ENCODE data around the gene LUM.

Gene LUM

GRCh38 chr12:91111366-91112325 is at the start of gene LUM:
LUM (minus strand) TSS chr12:91111494; CDS start chr12:91108979, 2,515 bp downstream.
- no peak for ATAC-seq
- Mint-ChIP-seq H3K4me3 (no peak within 1 kb of the TSS), H3K27ac (no peak within 1 kb of the TSS), H3K4me1 (no peaks in the 10 kb centered on the region), H3K9me3 (no peaks in the 10 kb centered on the region), H3K27me3 (peaks cover 8% of the 10 kb centered on the region), H3K36me3 (no peaks in the 10 kb centered on the region)

- no peak for ATAC-seq
- H3K27me3 Mint-ChIP-seq, result no peaks in the 10 kb centered on the region
- no peak overlapping the region for H3K4me3 Mint-ChIP-seq
- H3K36me3 Mint-ChIP-seq, result no peaks in the 10 kb centered on the region
- no peak overlapping the region for H3K27ac Mint-ChIP-seq
- no peaks in the 10 kb centered on the region for H3K4me1 Mint-ChIP-seq
- H3K9me3 Mint-ChIP-seq, result no peaks in the 10 kb centered on the region
Measured at GRCh38 chr12:91161009-91161408, 49.7 kb upstream of the LUM start.

- no peaks in the 10 kb centered on the region for H3K4me1 Mint-ChIP-seq
- no peaks in the 10 kb centered on the region for H3K27me3 Mint-ChIP-seq
- no peak for ATAC-seq
- H3K36me3 Mint-ChIP-seq, result no peaks in the 10 kb centered on the region
- no peak overlapping the region for H3K4me3 Mint-ChIP-seq
- H3K27ac Mint-ChIP-seq, result no peak overlapping the region
- no peaks in the 10 kb centered on the region for H3K9me3 Mint-ChIP-seq
Measured at GRCh38 chr12:91155990-91156389, 44.7 kb upstream of the LUM start.

- Mint-ChIP-seq H3K36me3 (no peaks in the 10 kb centered on the region), H3K4me3 (no peak overlapping the region), H3K27ac (no peak overlapping the region), H3K27me3 (no peaks in the 10 kb centered on the region), H3K9me3 (peaks cover 4% of the 10 kb centered on the region), H3K4me1 (no peaks in the 10 kb centered on the region)
- ATAC-seq, result no peak
Measured at GRCh38 chr12:91154131-91154530, 42.8 kb upstream of the LUM start.

GRCh38 chr12:91144053-91144452 is 32.8 kb upstream of the LUM start:
- peaks cover 12% of the 10 kb centered on the region for H3K27me3 Mint-ChIP-seq
- H3K27ac Mint-ChIP-seq, result no peak overlapping the region
- H3K4me1 Mint-ChIP-seq, result no peaks in the 10 kb centered on the region
- ATAC-seq, result no peak
- no peak overlapping the region for H3K4me3 Mint-ChIP-seq
- H3K36me3 Mint-ChIP-seq, result no peaks in the 10 kb centered on the region
- H3K9me3 Mint-ChIP-seq, result no peaks in the 10 kb centered on the region

GRCh38 chr12:91143206-91143605 is 31.9 kb upstream of the LUM start:
- no peaks in the 10 kb centered on the region for H3K9me3 Mint-ChIP-seq

GRCh38 chr12:91142221-91142631 is 30.9 kb upstream of the LUM start:
- no peaks in the 10 kb centered on the region for H3K36me3 Mint-ChIP-seq
- H3K9me3 Mint-ChIP-seq, result no peaks in the 10 kb centered on the region
- H3K4me1 Mint-ChIP-seq, result no peaks in the 10 kb centered on the region
- no peak for ATAC-seq
- H3K4me3 Mint-ChIP-seq, result no peak overlapping the region
- H3K27me3 Mint-ChIP-seq, result peaks cover 18% of the 10 kb centered on the region
- H3K27ac Mint-ChIP-seq, result no peak overlapping the region

More at GRCh38 chr12:91143206-91143605, 31.9 kb upstream of the LUM start:
- H3K36me3 Mint-ChIP-seq, result no peaks in the 10 kb centered on the region
- H3K4me3 Mint-ChIP-seq, result no peak overlapping the region
- peaks cover 12% of the 10 kb centered on the region for H3K27me3 Mint-ChIP-seq
- no peak for ATAC-seq
- H3K4me1 Mint-ChIP-seq, result no peaks in the 10 kb centered on the region
- H3K27ac Mint-ChIP-seq, result no peak overlapping the region

GRCh38 chr12:91140026-91140931 is 29.0 kb upstream of the LUM start:
- peaks cover under 1% of the 10 kb centered on the region for H3K9me3 Mint-ChIP-seq
- no peak overlapping the region for H3K4me3 Mint-ChIP-seq
- H3K4me1 Mint-ChIP-seq, result no peaks in the 10 kb centered on the region
- H3K36me3 Mint-ChIP-seq, result no peaks in the 10 kb centered on the region
- H3K27ac Mint-ChIP-seq, result no peak overlapping the region
- peaks cover 19% of the 10 kb centered on the region for H3K27me3 Mint-ChIP-seq
- ATAC-seq, result no peak

- H3K4me1 Mint-ChIP-seq, result no peaks in the 10 kb centered on the region
- peaks cover 4% of the 10 kb centered on the region for H3K9me3 Mint-ChIP-seq
- H3K36me3 Mint-ChIP-seq, result no peaks in the 10 kb centered on the region
- ATAC-seq, result no peak
- H3K27me3 Mint-ChIP-seq, result peaks cover 19% of the 10 kb centered on the region
- H3K27ac Mint-ChIP-seq, result no peak overlapping the region
- no peak overlapping the region for H3K4me3 Mint-ChIP-seq
Measured at GRCh38 chr12:91139286-91139685, 28.0 kb upstream of the LUM start.

GRCh38 chr12:91138337-91138920 is 27.1 kb upstream of the LUM start:
- peak; percentile 53 for ATAC-seq
- H3K9me3 Mint-ChIP-seq, result peaks cover 4% of the 10 kb centered on the region
- no peaks in the 10 kb centered on the region for H3K4me1 Mint-ChIP-seq
- H3K4me3 Mint-ChIP-seq, result no peak overlapping the region
- H3K36me3 Mint-ChIP-seq, result no peaks in the 10 kb centered on the region
- H3K27ac Mint-ChIP-seq, result no peak overlapping the region
- peaks cover 19% of the 10 kb centered on the region for H3K27me3 Mint-ChIP-seq

GRCh38 chr12:91133871-91134270 is 22.6 kb upstream of the LUM start:
- no peaks in the 10 kb centered on the region for H3K36me3 Mint-ChIP-seq
- peaks cover 7% of the 10 kb centered on the region for H3K9me3 Mint-ChIP-seq
- no peak overlapping the region for H3K4me3 Mint-ChIP-seq
- no peak overlapping the region for H3K27ac Mint-ChIP-seq
- no peak for ATAC-seq
- no peaks in the 10 kb centered on the region for H3K4me1 Mint-ChIP-seq
- H3K27me3 Mint-ChIP-seq, result peaks cover 7% of the 10 kb centered on the region

- Mint-ChIP-seq H3K9me3 (peaks cover 6% of the 10 kb centered on the region), H3K27ac (no peak overlapping the region), H3K4me1 (no peaks in the 10 kb centered on the region), H3K27me3 (no peaks in the 10 kb centered on the region), H3K4me3 (no peak overlapping the region), H3K36me3 (no peaks in the 10 kb centered on the region)
- no peak for ATAC-seq
Measured at GRCh38 chr12:91129662-91130362, 18.5 kb upstream of the LUM start.

- Mint-ChIP-seq H3K27ac (no peak overlapping the region), H3K36me3 (no peaks in the 10 kb centered on the region), H3K27me3 (no peaks in the 10 kb centered on the region), H3K4me1 (no peaks in the 10 kb centered on the region), H3K9me3 (peaks cover 6% of the 10 kb centered on the region), H3K4me3 (no peak overlapping the region)
- ATAC-seq, result no peak
Measured at GRCh38 chr12:91127751-91128150, 16.5 kb upstream of the LUM start.

- peaks cover 6% of the 10 kb centered on the region for H3K9me3 Mint-ChIP-seq
- H3K27me3 Mint-ChIP-seq, result no peaks in the 10 kb centered on the region
- no peak overlapping the region for H3K4me3 Mint-ChIP-seq
- no peak overlapping the region for H3K27ac Mint-ChIP-seq
- no peaks in the 10 kb centered on the region for H3K36me3 Mint-ChIP-seq
- no peak for ATAC-seq
- H3K4me1 Mint-ChIP-seq, result no peaks in the 10 kb centered on the region
Measured at GRCh38 chr12:91127306-91127705, 16.0 kb upstream of the LUM start.

GRCh38 chr12:91126516-91126915 is 15.2 kb upstream of the LUM start:
- Mint-ChIP-seq H3K36me3 (no peaks in the 10 kb centered on the region), H3K27ac (no peak overlapping the region), H3K4me3 (no peak overlapping the region), H3K9me3 (peaks cover 6% of the 10 kb centered on the region), H3K27me3 (no peaks in the 10 kb centered on the region), H3K4me1 (no peaks in the 10 kb centered on the region)
- no peak for ATAC-seq
